ENCODE measurements around the gene CCDC188.

CCDC188 gene

DNA sequence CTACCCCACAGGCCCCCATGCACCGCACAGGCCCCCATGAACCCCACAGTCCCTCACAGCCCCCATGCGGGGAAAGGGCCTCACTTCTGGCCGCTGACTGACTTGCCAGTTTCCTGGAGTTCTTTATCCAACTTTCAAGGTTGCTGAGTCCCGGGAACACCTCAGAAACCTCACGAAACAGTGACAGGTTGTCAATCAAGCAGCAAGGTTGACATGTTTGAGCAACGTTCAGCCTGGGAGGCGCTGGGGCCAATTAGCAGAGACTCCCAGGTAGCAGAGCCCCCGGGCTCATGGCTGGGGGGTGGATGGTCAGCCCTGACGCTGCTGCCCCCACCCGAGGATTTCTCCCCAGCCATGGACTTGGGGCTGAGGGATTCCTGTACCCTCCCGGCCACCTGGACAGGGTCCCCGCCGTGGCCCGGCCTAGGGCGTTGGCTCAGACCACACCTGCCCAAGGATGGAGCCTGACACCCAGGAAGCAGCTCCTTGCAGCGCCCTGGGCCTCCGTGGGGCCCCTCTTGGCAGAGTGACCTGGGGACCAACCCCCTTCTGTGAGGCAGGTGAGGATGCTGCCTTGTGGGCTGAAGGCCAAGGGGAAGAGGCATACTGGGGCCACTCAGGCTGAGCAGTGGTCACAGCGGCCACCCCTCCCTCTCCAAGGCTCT lies 33.8 kb upstream of the CCDC188 start:
- no peak for DNase-seq (ENCODE audit: low spot score)

DNA sequence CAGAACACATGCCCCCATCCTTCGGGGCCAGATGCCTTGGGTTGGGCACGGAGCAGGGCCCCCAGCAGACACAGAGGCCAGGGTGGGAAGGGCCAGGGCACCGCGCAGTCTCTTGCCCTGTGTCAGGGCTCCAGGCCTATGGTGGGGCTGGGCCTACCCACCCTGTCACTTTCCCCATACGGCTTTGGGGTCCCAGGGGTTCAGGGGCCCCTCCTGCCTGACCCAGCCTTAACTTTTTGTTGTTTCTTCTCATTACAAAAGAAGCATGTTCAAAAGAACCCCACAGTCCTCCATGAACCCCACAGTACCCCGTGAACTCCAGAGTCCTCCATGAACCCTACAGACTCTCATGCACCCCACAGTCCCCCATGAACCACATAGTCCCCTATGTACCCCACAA lies 33.0 kb upstream of the CCDC188 start:
- DNase-seq (ENCODE audit: low spot score): no peak

DNA sequence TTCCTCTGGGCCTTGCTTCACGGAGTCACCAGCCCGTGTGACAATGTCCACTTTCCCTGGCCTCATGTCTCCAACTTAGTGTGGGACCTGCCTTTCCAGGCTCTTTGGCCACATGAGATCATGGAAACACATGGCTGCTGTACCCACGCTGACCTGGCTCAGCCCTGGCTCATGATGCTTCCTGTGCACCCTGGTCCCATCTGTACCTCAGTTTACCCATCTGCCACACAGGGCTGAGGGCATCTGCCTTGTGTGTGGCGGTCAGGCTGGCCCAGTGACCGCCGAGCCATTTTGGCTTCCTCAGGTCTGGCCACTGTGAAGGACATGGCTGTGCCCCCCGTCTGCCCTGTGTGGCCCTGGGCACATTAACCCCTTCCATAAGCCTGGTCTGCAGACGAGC lies 32.2 kb upstream of the CCDC188 start:
- no peak for DNase-seq (ENCODE audit: low spot score)

DNA sequence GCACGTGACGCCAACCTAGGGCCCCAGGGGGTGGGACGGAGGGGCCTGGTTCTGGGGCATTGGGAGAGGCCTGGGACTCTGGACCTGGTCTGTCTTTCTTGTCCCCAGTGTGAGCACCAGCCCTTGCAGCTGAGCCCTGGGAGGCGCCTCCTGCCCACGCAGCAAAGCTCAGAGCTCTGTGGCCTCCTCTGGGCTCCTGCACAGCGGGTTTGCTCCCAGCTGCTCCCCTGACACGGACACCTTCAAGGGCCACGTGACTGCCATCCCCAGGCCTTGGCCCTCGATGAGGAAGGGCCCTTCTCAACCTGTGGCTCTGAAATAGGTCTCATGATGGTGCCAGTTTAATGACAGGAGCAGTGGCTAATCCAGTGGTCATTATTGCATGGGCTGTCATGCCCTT lies 31.5 kb upstream of the CCDC188 start:
- DNase-seq (ENCODE audit: low spot score): no peak

DNA sequence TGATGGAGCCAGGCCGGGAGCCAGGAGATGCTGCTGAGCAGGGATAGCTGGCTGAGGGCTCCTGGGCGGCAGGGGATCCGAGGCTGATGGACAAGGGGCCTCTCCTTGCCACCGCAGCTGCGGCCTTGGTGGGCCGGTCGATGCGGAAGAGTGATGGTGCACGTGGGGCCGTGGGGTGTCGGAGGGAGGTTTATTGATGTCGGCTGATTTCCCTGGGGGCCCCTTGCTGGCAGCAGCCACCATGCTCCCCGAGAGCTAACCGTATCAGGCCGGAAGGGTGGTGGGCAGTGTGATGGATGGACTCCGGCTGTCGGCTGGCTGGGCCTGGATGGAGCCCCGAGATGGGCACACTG lies 31.0 kb upstream of the CCDC188 start:
- no peak for DNase-seq (ENCODE audit: low spot score)

DNA sequence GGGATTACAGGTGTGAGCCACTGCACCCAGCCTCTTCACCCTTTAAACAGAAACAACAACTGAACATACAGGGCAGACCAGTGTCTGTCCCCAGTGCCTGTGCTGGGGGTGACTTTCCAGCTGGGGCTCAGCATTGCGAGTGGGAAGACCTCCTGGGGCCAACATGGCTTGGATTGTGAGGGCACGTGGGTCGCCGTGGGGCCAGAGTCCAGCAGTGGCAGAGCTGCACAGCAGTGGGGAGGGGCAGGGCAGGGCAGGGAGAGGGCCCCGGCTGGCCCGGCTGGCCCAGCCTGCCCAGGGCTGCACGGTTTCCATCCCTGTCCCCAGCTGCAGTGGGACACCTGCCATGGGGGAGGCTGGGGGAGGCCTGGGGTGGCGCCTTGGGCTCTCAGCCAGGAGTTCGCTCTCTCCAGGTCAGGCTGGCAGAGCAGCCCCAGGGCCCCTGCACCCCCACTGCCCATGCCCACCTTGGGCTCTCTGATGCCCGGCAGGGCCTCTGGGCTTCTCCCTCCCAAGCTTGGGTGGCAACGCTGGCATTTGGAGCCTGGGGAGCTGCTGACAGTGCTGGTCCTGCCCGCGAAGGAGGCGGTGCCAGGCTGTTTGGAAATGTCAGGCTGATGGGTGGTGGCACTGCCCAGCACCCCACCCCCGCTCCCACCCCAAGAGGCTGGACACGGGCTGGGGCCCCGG lies 30.5 kb upstream of the CCDC188 start:
- no peak for DNase-seq (ENCODE audit: low spot score)

DNA sequence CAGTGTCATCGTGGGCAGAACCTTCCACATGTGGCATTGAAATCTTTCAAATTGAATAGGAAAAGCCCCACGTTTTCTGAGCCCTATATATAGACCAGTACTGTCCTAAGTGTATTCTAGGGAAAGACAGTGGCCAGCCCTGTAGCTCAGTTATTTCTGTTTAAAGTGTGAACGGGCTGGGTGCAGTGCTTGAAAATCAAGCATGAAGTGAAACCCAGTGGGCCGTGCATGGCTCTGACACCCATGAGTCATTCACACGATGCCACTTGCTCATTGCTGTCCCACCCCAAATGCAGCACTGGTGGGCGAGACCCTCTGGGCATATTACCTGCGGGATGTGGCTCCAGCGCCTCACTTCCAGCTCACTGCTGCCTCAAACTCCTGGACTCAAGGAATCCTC lies 29.8 kb upstream of the CCDC188 start:
- no peak for DNase-seq (ENCODE audit: low spot score)

DNA sequence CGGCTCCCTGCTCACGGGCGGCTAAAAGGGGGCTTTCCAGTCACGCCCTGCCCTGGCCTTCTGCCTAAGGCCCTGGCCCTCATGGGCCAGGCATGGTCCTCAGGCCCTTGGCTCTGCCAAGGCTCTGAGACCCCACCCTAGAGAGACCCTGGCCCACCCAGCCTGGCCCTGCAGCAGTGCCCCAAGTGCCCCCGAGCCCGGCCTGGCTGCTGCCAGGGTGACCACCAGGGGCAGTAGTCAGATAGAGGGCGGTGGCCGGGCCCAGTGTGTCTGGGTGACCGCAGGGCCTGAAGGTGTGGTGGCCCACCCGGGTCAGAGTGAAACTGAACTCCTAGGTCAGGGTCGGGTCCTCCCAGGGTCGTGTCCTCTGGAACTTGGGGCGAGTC lies 29.4 kb upstream of the CCDC188 start:
- no peak for DNase-seq (ENCODE audit: low spot score)

DNA sequence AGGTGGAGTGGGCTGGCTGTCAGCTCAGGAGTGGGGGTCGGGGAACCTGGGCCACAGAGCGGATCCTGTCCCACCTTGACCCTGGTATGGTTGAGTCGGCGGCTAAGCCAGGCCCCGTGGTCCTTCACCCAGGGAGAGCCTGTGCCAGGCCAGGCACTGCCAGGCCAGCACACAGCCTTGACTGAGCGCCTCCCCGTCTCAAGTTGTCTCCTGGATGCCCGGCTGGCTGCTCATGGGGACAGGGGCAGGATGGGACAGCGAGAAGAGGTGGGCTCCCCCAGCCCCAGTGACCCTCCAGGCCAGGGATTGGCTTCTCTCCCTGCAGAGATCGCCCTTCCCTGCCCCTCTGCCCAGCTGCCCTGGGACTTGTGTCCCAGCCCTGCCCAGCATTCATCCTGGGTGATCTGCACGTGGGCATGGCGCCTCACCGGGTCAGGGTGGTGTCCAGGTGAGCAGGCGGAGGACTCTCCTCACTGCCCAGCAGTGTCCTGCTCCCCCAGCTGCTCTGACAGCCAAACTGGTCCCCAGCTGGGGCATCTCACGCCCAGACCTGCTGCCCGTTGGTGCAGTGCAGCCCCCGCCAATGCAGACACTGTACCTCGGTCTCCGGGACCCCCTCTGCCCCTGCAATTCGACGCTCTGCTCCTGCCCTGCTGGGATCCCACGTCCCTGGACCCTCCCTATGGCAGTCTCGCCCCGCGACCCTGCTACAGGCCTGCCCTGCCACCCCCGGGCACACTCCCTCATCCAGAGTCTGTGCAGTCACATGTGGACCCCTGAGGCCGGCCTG lies 28.8 kb upstream of the CCDC188 start:
- no peak for DNase-seq (ENCODE audit: low spot score)

DNA sequence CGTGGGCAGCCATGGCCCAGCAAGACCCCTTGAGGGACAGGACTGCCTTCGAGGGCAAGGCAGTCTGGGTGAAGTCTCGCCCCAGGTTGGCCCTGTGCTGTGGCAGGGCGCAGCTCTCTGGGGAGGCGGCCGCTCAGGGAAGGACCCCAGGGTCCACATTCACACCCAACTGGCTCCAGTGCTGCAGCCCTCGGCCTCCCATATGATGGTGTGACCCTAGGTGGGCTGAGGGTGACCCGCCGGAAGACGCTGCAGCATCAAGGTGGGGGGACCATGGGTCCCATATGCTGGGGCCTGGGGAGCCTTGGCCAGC lies 28.0 kb upstream of the CCDC188 start:
- DNase-seq (ENCODE audit: low spot score): no peak

DNA sequence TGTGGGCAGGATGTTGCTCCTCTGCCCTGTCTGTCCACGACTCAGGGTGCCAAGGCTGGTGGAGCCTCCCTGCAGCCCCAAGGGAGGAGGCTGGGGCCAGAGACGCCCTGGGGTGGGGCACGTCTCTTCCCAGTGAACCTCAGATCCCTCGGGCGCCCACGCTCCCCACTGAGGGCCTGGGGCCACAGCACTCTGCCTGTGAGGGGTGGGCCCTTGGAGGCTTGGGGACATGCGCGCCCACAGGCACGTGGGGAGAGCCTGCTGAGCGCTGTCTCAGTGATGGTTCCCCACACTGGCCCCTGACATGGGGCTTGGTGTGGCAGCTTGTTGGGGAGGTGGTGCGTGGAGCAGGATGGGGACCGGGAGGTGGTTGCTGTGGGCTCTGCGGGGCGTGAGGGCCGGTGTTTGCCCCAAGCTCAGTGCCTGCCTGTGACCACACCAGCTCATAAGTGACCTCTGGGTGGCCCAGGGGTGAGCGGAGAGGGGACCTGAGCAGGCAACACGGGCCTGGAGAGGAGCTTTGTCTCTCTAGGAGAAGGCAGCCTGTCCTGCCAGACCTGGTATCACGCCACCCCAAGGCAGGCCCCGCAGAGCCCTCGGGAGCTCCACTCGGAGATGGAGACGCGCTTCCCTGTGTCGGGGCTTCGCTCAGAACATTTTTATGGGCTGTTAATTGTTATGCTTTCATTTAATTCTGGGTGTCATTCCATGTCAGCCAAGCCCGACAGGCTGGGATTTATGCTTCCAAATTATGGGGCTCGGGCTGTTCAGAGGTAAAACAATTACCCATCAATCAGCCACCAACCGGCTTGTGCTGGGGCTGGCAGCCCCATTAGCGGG lies 27.4 kb upstream of the CCDC188 start:
- no peak for DNase-seq (ENCODE audit: low spot score)

DNA sequence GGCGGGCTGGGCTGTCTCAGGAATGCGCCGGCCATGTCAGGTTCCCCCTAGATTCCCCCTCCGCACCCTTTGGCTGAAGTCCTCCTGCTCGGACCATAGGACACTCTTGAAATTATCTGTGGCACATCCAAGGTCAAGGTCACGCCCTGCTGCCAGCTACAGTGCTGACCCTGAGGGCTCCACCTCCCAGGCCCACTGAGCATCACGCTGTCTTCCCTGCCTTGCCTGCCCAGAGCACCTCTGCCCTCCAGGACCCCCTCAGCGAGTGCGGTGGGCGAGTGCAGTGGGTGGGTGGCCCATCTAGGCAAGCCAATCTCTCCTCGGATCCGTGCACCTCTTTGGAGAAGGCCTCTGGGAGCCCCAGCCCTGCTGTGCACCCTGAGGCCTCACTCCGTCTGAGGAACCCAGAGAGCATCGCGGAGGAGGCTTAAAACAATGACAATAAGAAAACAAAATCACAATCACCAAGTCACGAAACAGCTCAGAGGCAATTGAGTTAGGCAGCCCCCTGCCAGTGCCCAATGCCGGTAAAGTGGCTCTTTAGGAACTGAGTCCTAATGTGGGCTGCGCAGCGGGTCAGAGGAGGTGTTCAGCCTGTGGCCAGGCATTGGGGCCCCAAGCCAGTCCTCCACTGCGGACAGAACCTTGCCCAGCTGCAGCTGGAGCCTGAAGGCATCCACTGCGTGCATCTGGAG lies 26.5 kb upstream of the CCDC188 start:
- DNase-seq (ENCODE audit: low spot score): no peak

DNA sequence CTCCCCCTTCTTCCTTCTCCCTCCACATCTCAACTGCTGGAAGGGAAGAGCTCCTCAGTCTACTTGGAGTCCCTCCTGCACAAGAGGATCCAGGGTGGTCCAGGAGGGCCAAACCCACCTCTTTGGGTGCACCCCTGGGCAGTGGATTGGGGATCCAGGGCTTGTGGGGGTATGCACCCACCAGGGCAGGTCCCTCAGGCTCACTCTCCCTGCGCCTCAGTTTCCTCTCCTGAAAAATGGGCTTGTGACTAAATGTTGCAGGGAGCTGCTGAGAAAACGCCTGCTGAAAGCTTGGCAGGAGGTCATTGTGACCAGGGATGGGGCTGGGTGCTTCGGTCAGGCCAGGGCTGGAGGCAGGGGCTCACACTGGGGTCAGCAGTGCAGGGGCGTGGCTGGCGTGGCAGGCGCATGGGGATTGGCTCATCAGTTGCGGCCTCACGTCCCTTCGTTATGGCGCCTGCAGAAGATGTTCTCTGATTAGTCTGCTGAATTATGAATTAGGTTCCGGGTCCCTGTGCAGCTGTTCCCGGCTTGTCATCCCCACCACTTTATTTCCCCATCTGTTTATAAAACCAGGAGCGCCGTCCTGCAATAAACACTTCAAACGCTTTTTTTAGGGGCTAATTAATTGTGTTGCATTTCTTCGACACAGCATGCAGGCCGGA lies 25.7 kb upstream of the CCDC188 start:
- DNase-seq (ENCODE audit: low spot score): no peak

DNA sequence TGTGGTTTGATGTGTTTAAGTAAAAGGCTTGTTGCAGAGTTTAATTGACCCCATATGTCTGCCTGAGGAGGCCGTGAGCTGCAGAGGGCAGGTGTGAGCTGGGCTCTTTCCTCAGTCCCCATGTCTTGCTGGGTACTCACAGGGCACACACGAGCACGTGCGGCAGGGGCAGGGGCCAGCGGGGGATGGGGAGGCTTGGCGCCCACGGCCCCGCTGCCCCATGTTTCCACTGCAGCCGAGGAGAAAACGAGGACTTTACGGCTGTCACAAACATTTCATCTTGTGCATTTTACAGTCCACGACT lies 24.7 kb upstream of the CCDC188 start:
- no peak for DNase-seq (ENCODE audit: low spot score)

DNA sequence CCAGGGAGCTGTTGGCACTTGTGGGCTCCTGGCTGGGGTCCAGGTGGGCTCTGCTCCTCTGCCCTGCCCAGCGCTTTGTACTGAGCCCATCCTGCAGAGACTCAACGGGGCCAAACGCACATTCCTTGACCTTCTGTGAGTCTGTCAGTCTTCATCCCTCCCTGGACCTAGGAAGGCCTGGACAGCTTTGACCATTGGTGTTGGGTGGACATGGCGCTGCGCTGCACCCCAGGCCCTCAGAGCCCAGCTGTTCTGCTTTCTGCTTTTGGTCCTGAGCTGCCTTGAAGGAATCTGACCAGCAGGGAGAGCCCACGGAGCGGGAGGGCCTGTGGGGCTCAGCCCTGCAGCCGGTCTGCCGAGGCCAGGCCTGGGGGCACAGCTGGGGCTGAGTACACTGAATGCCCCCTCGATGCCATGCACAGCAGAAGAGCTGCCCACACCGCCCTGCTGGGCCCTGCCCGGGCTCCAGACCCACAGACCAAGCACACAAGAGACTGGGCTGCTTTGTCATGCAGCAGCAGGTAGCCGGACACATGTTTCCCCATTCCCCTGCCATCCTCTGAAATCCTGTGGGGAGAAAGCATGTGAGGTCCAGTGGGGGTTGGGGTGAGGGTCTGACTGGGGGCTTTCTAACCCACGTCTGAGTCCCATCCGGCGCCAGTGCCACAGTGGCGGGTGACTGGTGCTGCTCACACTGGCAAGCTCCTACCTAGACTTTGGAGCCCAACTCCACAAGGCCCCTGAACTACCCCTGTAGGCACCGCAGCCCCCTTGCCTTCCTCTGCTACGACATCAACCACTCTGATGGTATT lies 24.1 kb upstream of the CCDC188 start:
- DNase-seq (ENCODE audit: low spot score): no peak

DNA sequence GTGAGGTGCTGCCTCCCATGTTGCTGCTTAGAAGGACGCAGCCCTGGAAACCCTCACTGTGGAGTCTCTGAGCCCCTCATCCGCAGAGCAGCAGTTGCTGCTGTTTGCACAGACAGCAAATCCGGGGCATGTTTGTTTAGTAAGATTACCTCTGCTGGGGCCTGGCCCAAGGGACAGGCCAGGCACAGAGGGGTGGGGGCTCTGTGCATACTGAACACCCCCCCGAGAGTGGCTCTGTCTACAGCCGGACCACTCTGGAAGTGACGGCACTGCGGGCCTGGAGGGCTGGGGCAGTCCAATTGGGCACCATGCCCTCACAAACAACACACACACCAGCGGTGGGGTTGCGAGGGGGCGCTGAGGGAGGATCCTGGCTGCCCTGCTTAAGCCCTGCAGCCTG lies 22.9 kb upstream of the CCDC188 start:
- DNase-seq (ENCODE audit: low spot score): no peak

DNA sequence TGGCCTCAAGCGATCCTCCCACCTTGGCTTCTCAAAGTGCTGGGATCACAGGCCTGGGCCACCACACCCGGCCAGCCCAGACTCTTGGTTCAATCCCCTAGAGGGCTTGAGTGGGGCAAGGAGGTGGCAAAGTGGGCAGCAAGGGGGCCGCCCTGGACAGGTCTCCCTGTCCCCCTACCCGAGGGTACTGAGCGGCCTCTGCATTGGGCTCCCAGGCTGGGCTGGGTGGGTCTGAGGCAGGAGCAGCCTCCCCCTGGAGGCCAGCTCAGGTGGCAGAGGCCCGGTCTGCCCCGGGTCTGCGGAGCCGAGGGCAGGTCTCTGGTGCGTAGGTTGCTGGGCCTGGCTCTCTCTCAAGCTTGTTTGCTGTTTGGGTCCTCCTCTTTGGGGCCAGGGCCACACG lies 22.4 kb upstream of the CCDC188 start:
- no peak for DNase-seq (ENCODE audit: low spot score)

DNA sequence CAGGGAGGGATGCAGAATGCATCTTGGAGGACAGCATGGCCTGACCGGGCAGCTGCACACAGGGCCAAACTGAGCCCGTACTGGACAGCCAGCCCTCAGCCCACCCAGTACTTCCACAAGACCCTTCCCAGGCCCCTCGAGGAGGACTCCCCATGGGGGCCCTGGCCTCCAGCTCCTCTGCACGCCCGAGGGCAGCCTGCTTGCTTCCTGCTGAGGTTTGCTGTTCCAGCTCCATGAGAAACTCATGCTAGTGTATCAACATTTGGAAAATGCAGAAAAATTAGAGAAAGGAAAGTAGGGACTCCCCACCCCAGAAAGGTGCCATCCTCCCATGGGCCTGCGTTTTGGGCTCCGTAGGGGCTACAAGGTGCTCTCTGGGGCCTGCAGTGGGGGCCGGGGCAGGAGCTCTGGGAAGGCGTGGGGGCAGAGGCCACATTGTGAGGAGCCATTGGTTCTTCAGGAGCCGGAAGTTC lies 21.3 kb upstream of the CCDC188 start:
- no peak for DNase-seq (ENCODE audit: low spot score)

DNA sequence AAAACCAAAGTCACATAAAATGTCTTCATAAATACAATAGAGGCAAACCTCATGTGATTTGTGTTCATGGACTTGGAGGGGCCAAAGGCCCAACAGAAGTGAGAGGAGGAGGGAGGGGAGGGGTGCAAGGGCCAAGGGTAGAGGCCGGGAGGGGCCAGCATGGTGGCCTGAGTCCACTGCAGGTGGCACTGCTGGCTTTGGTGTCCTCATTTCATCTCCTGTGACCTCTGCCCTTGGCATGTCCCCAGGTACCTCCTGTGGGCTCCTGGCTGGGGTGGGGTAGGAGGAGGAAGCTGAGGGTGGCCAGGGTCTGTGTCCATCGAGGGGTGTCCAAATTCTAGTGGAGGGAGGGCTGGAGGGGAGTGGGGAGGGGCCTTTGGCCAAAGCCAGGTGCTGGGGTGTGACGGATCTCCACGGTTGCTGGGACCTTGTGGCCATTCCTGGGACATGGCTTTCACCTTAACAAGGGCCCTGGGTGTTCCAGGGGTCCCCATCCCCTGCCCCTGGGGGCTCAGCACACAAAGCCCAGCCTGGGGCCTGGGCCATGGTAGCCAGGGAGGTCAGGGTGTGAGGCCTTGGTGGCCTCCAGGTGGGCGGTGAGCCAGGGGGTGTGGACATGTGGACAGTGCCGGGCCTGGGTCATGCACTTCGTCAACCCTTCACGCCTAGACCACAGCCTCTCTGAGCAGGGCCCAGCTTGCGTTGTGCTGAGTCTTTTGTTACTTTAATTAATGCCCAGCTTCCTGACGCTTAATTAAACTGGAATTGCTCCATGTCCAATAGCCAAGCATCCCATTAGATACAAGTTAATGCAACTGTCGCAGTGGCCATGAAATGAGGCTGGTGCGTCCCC lies 20.7 kb upstream of the CCDC188 start:
- DNase-seq (ENCODE audit: low spot score): no peak

DNA sequence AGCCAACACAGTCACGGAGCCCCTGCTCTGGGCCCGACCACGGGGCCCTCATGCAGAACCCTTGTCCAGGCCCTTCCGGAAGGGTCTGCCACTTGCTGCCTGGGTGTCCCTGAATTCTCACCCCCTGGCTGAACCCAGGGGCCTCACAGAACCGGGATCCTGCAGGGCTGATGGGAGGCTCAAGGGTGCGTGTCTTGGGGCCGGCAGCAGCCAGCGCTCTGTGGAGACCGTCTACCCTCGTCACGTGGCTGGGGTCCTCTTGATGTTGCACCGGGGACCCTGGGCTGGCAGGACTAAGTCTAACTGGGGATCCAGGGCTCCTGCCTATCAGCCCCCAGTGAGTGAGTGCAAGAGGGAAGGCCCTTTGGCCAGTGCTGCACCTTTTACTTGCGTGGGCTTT lies 19.3 kb upstream of the CCDC188 start:
- no peak for DNase-seq (ENCODE audit: low spot score)

Data from pons (tissue), 1 donor.